Measurements from ENCODE around the gene DSTN. TPM values are rescaled to one million over a fixed set of nuclear protein-coding genes. Genes with fewer than 3 reads are reported as not detected.

Gene DSTN
- total RNA-seq, 1 donor, result 27.6 TPM

DNA sequence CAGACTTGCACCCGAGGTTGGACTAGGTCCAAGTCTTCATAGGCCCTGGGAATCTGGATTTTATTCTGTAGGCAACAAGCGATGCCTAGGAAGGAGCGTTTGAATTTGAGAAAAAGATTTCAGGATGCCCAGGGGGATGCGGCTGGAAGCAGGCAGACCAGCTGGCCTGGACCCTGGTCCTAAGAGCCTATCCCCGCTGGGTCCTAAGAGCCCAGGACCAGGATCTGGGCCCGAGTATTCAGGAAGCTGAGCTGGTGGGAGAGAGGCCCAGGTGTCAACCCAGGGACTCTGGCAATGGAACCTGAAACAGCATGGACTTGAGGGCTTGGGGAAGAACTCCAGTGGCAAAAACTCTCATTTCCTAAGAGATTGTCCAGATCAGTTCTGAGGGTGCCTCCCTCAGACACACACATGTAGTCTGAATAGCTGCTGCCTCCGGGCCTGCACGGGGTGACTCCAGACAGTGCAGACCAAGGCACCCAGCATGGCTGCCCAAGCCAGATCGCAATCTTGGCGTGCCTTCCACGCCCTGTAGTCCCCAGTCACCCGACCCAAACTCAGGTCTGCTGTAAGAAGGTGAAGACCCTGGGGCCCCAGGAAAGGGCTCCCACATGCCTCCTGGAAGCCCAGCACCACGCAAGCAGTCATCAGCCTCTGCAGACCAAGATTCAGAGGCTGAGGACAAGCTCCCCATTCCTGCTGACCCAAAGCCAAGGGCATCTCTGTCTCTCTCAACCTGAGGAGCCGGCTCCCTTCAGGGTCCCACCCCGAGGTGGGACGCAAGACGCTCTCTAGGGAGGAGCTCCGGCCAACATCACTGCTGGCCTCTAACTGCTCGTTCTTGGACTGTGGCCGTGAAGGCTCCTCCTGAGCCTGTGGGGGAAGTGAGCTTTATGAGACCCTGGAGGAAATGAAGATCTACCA, 77.8 kb downstream of the DSTN start:
- Histone ChIP-seq H3K27me3 (ENCODE audit: insufficient read depth, low read length) (no peaks in the 10 kb centered on the region), H3K4me3 (ENCODE audit: low read length) (no peak overlapping the region), H3K4me1 (ENCODE audit: insufficient read depth, low read length) (peaks cover 21% of the 10 kb centered on the region), H3K9me3 (ENCODE audit: low read depth, low read length) (no peaks in the 10 kb centered on the region)

DNA sequence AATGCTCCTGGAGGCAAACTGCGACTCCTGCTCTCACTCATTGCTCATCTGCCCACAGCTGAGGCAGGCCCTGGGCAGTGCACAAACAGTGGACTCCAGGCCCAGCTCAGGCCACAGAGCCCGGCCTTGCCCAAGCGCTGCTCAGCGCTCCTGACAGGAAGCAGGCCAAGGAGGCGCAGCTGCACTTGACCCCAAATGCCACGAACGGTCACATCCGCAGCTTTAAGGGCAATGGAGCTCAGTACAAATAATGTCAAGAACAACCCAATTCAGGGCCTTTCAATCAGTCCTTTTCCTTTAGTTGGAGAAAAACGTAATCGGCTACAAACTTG, 78.4 kb downstream of the DSTN start:
- no peaks in the 10 kb centered on the region for H3K27me3 ChIP-seq (ENCODE audit: insufficient read depth, low read length)
- H3K4me3 ChIP-seq (ENCODE audit: low read length), result no peak overlapping the region
- peaks cover 21% of the 10 kb centered on the region for H3K4me1 ChIP-seq (ENCODE audit: insufficient read depth, low read length)
- H3K9me3 ChIP-seq (ENCODE audit: low read depth, low read length), result no peaks in the 10 kb centered on the region

DNA sequence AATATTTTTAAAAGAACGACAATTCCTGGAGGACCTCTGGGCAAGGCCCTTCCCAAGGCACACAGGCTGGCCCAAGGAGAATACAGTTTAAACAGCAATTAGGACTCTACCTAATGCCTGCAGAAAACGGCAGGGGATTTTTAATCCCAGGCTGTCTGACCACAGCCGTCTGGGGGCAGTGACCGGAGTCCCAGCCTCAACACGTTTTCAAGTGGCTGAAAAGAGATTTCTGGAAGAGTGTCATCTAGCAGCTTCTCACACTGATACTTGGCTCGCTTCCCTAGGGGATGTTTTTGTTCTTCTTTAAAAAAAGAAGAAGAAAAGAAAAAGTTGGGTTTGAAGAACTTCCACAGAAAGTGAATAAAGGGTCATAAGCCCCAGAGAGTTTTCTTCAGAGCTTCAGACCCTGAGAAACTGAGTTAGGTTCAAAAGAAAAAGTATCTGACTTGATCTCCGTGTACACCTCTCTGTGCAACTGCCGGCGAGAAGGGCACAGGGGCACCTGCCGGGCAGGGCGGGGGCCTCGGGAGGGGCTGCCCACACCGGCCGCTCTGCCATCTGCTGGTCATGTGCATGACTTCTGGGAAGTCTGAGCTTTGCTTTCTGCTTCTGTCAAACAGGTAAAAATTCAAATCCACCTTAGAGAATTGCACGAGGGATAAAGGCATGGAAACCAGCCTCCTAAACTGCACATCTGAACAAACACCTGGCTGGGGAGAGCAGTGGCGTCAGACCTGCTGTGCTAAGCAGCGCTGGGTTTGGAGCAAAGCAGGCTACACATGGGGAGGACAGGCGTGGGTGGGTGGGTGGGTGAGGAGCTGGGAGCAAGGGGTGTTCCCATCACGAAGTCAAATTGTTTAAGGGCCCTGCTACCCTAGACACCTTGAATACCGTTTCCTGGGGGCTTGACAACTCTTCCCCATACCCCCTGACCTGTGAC, 79.2 kb downstream of the DSTN start:
- Histone ChIP-seq H3K9me3 (ENCODE audit: low read depth, low read length) (no peaks in the 10 kb centered on the region), H3K27me3 (ENCODE audit: insufficient read depth, low read length) (no peaks in the 10 kb centered on the region), H3K4me3 (ENCODE audit: low read length) (no peak overlapping the region), H3K4me1 (ENCODE audit: insufficient read depth, low read length) (peaks cover 21% of the 10 kb centered on the region)

- Histone ChIP-seq H3K9me3 (ENCODE audit: low read depth, low read length) (no peaks in the 10 kb centered on the region), H3K4me3 (ENCODE audit: low read length) (no peak overlapping the region), H3K27me3 (ENCODE audit: insufficient read depth, low read length) (no peaks in the 10 kb centered on the region), H3K4me1 (ENCODE audit: insufficient read depth, low read length) (peaks cover 21% of the 10 kb centered on the region)
Observed at GRCh38 chr20:17650301-17651128, 80.6 kb downstream of the DSTN start.

- H3K9me3 ChIP-seq (ENCODE audit: low read depth, low read length), result no peaks in the 10 kb centered on the region
- no peak overlapping the region for H3K4me3 ChIP-seq (ENCODE audit: low read length)
- H3K27me3 ChIP-seq (ENCODE audit: insufficient read depth, low read length), result no peaks in the 10 kb centered on the region
Observed at GRCh38 chr20:17651129-17651759, 81.4 kb downstream of the DSTN start.

GRCh38 chr20:17651760-17652388, 82.0 kb downstream of the DSTN start:
- Histone ChIP-seq H3K4me1 (ENCODE audit: insufficient read depth, low read length) (peaks cover 21% of the 10 kb centered on the region), H3K27me3 (ENCODE audit: insufficient read depth, low read length) (no peaks in the 10 kb centered on the region), H3K4me3 (ENCODE audit: low read length) (no peak overlapping the region), H3K9me3 (ENCODE audit: low read depth, low read length) (no peaks in the 10 kb centered on the region)

More at GRCh38 chr20:17651129-17651759, 81.4 kb downstream of the DSTN start:
- H3K4me1 ChIP-seq (ENCODE audit: insufficient read depth, low read length), result peaks cover 21% of the 10 kb centered on the region

DNA sequence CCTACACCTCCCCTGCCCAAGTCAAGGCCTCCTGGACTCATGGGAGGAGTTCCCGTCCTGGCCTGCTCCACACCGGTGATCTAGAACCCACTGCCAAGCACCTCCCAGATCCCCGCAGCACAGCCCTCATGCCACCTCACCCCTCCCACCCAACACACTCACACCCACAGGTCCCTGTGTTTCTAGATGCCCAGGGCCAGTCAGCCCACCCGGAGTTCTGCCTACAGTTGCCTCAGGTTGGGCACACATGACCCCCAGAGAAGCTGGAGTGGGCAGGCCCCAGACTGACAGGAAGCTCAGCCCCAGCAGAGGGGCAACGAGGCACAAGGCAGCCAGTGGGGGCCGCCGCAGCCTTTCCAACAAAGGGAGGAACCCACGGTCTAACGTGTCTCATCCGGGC, 82.5 kb downstream of the DSTN start:
- no peak overlapping the region for H3K4me3 ChIP-seq (ENCODE audit: low read length)
- peaks cover 21% of the 10 kb centered on the region for H3K4me1 ChIP-seq (ENCODE audit: insufficient read depth, low read length)
- H3K9me3 ChIP-seq (ENCODE audit: low read depth, low read length), result no peaks in the 10 kb centered on the region
- no peaks in the 10 kb centered on the region for H3K27me3 ChIP-seq (ENCODE audit: insufficient read depth, low read length)

DNA sequence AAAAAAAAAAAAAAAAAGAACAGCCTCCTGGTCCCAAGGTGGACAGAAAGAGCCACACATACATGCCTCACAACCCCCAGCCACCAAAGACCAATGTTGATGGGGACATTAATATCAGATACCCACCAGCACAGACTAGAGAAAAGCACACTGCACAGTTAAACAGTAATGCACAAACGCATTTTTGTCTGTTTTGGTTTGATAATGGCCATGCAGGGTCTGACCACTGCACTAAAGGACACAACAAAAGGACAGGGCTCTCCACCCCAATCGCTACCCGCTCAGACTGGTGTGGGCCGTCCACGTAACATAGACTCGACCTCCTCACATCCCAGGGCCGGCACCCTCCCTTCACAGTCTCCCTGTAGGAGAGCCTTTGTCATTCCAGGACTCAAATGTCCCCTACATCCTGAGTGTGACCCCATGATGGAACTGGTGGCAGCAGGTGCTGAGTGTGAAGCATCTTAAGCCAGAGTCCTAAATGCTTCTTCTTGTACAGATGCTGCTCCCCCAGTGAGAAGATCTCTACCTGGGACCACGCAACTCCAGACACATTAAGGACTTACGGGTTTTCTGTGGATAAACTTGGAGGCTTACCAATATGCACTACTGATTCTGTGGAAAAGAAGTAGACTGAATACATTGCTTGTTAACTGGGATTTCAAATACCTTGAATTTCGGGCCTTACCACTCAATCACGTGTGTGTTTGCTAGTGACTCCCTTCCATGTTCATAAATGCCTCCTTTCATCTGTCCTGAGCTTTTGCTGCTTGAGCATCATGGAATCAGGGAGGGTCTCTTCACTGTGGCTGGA, 84.2 kb downstream of the DSTN start:
- Histone ChIP-seq H3K9me3 (ENCODE audit: low read depth, low read length) (no peaks in the 10 kb centered on the region), H3K4me1 (ENCODE audit: insufficient read depth, low read length) (peaks cover 12% of the 10 kb centered on the region)

GRCh38 chr20:17654649-17655285, 84.9 kb downstream of the DSTN start:
- no peaks in the 10 kb centered on the region for H3K27me3 ChIP-seq (ENCODE audit: insufficient read depth, low read length)
- no peak overlapping the region for H3K4me3 ChIP-seq (ENCODE audit: low read length)
- H3K9me3 ChIP-seq (ENCODE audit: low read depth, low read length), result no peaks in the 10 kb centered on the region
- H3K4me1 ChIP-seq (ENCODE audit: insufficient read depth, low read length), result peaks cover 10% of the 10 kb centered on the region

More for the DNA sequence above, 84.2 kb downstream of the DSTN start:
- Histone ChIP-seq H3K27me3 (ENCODE audit: insufficient read depth, low read length) (no peaks in the 10 kb centered on the region), H3K4me3 (ENCODE audit: low read length) (no peak overlapping the region)

DNA sequence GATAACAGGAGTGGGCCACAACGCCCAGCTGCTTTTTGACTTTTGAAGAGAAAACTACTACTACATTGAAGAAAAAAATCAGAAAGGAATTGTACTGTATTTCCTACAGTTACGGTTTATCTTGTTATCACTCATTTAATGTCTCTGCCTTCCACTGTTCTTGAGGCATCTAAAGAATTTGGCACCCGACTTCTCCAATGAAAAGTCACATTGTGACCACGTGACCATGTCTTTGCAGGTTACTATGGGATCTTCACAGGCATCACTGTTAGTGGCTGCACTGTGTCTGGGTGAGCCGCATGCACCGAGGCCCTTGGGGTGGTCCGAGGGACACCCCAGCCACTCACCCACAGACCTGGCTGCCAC, 85.4 kb downstream of the DSTN start:
- Histone ChIP-seq H3K27me3 (ENCODE audit: insufficient read depth, low read length) (no peaks in the 10 kb centered on the region), H3K4me3 (ENCODE audit: low read length) (no peak overlapping the region), H3K4me1 (ENCODE audit: insufficient read depth, low read length) (peaks cover 8% of the 10 kb centered on the region), H3K9me3 (ENCODE audit: low read depth, low read length) (no peaks in the 10 kb centered on the region)

DNA sequence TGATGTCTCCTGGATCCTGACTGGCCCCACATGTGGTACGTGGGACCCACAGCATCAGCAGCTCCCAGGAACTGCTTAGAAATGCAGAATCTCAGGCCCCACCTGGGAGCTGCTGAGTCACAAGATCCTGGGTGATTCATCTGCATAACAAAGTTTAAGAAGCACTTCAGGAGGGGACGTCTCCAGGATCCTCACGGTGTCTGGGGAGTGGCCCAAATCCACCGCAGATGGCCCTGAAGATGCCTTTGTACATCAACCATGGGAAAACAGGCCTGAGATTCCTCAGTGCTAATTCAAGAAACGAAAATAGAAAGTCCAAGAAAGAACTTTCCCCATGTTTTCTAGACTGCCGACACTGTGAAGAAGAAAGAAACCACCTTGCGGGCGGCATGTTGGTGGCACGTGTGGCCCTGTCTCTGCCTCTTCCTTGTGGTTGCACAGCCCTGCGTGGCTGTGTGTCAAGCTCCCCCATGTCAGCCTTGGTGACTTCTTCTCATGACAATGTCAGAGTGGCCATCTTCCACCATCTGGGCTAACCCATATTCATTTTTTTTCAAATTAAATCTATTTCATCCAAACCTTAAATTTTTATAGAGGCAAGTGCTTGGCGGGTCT, 86.1 kb downstream of the DSTN start:
- H3K4me1 ChIP-seq (ENCODE audit: insufficient read depth, low read length), result peaks cover 1% of the 10 kb centered on the region
- no peaks in the 10 kb centered on the region for H3K27me3 ChIP-seq (ENCODE audit: insufficient read depth, low read length)
- H3K9me3 ChIP-seq (ENCODE audit: low read depth, low read length), result no peaks in the 10 kb centered on the region
- H3K4me3 ChIP-seq (ENCODE audit: low read length), result no peak overlapping the region

DNA sequence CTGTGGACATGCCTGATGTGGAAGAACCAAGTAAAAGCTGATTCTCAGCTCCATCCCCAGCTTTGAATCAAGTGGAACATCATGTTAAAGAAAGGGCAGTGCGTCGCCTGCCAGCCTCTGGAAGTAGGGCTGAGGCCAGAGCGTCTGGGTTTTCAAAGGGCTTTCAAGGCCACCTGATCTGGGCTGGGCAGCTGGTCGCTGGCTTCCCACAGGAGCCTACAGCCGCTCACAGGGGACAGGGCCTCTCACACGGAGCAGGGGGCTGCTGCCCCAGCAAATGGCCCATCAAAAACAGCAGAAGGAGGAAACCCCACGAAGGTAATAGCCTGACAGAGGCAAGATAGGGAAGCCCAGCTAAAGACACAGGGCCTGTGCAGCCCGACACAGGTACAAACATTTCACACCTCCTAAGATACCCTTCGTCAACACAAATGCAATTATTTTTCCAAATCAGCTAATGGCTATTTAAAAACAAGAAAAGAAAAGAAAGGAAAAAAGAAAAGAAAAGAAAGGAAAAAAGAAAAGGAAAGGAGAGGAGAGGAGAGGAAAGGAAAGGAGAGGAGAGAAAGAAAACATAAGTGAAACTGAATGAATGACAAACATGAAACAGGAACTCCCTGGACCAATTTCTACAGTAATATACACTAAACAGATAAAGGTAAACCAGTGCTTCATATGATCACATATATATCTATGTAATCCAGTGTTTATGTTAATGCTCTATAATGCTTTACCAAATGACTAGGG, 87.4 kb downstream of the DSTN start:
- peaks cover under 1% of the 10 kb centered on the region for H3K4me1 ChIP-seq (ENCODE audit: insufficient read depth, low read length)
- no peaks in the 10 kb centered on the region for H3K27me3 ChIP-seq (ENCODE audit: insufficient read depth, low read length)
- H3K9me3 ChIP-seq (ENCODE audit: low read depth, low read length), result no peaks in the 10 kb centered on the region
- H3K4me3 ChIP-seq (ENCODE audit: low read length), result no peak overlapping the region
